ENCODE data around the gene ABHD16A.

ABHD16A gene

GRCh38 chr6:31702819-31703716, at the start of gene ABHD16A:
ABHD16A (minus strand) TSS chr6:31703324; CDS start chr6:31703281, 43 bp downstream.
- peak; percentile 99 for DNase-seq

DNA sequence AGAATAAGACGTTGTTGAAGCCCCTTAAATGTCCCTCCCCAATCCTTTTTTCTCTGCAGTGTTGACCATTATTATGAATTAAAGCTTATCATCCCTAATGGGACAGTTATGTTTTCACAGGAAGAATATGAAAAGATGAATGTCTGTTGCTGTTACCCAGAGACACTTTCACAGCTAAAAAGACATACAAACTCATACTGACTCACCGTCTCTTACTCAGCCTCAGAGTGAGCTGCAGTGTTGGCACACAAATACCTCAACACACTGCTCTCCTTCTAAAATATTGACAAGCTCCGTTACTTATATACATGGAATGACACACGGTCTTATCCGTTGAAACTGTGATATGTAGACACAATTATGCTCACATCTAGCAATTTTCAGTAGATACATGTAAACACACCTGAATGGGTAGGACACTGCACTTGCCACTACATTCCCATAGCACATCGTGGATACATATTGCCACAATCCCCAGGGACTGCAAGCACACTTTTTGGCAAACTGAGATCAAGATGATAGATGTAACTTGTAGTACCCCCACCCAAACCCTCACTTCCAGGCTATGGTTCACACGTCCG, 49.7 kb upstream of the ABHD16A start:
- no peak for DNase-seq

DNA sequence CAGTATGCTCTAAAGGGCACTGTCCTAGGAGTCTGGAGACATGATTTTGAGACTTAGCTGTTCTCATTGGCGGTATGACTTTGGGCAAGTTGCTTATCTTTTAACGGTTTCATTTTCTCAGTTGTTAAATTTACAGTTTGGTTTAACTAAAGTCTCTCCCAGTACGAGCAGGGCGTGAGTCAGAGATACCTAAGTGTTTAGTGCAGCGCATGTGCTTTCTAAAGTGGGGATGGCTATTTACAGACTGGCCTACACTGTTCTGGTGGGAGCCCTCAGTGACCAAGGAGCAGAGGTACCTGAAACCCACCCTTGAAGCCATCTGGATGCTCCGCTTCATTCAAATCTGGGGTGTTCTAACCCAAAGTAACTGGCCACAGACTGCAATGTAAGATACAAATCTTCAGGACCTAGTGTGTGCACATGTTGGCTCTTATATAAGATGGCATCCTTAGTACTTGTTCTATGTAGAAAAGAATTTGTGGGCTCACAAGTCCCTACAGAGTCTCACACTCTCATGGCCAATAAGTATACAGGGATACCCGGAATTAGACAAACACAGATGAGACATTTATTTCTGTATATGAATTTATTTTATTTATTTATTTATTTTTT, 47.4 kb upstream of the ABHD16A start:
- DNase-seq: no peak

DNA sequence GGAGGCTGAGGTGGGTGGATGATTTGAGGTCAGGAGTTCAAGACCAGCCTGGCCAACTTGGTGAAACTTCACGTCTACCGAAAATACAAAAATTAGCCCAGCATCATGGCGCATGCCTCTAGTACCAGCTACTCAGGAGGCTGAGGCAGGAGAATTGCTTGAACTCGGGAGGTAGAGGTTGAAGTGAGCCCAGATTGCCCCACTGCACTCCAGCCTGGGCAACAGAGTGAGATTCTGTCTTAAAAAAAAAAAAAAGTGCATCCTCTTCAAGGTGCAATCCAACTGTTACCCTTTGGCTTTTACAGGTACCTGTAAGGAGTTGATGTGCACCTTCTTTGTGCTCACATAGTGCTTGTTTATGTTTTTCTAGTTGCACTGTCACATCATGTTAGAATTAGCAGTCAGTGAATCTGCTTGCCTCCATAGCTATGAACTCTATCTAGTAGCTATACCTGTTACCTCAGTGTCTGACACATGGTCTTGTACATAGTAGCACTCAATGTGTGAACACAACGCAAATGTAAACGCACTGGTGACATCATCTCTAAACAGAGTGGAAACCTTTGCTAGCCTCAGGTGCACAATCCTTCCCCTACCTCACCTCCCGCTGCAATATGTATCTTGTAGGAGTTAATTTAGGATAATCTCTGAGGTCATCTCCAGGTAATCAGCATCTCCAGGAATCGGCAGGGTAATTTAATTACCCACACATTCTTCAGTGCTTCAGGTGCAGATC, 46.3 kb upstream of the ABHD16A start:
- no peak for DNase-seq

GRCh38 chr6:31744422-31744821, 41.3 kb upstream of the ABHD16A start:
- DNase-seq: no peak

DNA sequence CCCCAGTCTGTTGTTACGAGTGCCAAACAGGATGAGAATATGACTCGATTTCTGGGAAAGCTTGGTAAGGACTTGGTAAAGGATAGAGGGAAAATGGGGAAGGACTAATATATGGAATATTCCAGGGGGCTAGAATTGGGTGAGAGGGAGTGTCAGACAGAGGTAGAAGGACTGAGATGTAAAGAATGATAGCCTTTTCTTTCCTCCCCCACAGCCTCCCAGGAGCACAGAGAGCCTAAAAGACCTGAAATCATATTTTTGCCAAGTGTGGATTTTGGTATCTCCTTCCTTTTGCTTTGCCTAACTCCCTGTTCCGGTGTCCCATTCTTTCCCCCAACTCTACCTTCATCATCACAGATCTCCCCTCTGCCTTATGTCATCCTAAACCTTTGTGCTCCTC, 39.8 kb upstream of the ABHD16A start:
- no peak for DNase-seq

GRCh38 chr6:31741815-31742214, 38.7 kb upstream of the ABHD16A start:
- DNase-seq: no peak

- peak; percentile 53 to 73 for DNase-seq
Observed at GRCh38 chr6:31740397-31741223, 37.5 kb upstream of the ABHD16A start.

DNA sequence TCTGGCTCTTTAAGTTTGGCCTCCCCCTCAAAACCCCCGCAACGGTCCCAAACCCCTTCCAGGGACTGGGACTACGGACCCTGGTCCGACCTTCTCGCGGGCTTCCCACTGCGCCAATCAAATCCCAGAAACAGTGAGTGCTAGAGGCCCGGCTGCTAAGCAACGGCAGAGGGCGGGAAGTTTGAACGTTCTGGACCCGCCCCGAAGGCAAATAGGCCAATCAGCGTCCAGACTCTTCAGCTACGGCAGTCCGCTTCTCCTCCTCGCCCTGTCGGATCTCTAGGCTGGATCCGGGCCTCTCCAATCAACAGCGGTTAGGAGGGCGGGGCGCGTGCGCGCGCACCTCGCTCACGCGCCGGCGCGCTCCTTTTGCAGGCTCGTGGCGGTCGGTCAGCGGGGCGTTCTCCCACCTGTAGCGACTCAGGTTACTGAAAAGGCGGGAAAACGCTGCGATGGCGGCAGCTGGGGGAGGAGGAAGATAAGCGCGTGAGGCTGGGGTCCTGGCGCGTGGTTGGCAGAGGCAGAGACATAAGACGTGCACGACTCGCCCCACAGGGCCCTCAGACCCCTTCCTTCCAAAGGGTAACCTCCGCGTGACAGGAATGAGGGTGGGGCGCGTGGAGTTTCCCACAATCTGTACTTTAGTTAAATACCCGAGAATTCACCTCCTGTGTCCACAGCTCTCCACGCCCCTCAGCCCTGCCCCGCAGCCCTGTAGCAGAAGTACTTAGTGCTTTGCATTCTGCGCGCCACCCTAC, 36.7 kb upstream of the ABHD16A start, which contains the start of gene MSH5:
Gene MSH5, plus strand, starts transcription at position 367 of the 758 bp plus-strand sequence. CDS start 462 bp downstream, outside the sequence.
- peak; percentile 100 for DNase-seq

DNA sequence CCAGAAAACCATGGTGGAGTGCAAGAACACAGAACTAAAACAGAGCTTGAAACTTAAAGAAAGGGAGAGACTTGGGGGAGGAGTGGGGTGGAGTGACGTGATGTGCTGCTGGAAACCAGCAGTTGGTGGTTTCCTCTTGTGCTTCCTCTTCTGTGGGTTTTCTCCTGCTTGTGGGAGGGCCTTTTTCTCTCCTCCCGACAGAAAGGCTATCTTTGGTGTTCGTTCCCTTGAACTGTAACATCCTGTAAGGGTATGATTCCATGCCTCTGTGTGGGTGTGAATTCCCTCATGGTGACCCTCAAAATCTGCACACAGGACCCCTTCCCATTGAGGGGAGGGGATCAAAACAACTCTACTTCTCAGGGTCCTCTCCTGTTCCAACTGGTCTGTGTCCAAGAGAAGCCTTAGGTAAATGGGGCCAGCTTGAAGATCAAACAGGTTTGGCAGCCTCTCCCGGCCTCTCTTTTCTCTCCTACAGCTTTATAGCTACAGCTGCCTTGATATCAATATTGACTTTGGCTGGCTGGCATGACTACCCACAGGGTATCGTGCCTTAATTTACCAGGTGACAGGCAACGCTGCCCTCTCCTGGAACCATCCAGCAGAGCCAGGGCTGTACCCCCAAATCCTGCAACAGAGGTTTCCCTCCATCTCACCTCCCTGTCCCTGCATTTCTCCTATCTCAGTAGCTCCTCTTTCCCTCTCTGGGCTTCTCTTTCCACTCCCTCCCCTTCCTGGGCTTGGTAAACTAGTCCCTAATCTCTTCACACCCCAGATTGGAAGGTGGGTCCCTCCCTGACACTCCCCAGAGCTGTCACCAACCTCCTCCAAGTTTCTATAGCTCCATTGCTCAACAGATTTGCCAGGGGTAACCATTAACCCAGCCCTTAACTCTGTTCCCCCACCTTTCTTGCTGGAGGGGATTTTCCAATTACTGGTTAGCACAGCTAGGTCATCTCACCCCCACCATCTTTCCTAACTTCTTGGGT, 35.2 kb upstream of the ABHD16A start:
- DNase-seq: peak; percentile 98 to 99

DNA sequence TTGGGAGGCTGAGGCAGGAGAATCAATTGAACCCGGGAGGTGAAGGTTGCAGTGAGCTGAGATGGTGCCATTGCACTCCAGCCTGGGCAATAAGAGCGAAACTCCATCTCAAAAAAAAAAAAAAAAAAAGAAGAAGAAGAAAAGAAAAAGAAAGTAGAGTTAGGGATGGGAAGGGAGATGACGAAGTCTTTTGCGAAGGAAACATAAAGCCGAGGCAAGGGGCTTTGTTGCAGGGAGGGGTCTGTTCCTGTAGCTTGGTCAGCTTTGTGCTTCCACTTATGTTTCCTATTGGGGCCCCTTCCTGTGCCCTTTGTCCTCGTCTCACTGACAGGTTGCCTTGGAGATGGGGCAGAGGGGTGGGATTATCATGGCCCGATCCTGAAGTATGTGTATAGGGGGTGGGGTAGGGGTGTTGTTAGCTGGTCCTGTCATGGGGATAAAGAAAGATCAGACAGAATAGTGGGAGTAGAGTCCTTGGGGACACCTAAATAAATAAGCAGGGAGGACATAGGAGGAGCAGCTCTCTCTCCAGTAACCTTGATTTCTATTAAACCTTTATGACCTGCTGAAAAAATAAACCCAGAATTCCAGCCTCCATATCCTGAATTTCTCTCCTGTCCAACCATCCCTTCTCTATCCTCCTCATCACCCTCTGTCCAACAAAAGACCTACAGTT, 34.3 kb upstream of the ABHD16A start:
- peak; percentile 53 to 60 for DNase-seq

GRCh38 chr6:31736768-31737314, 33.7 kb upstream of the ABHD16A start:
- DNase-seq: no peak

DNA sequence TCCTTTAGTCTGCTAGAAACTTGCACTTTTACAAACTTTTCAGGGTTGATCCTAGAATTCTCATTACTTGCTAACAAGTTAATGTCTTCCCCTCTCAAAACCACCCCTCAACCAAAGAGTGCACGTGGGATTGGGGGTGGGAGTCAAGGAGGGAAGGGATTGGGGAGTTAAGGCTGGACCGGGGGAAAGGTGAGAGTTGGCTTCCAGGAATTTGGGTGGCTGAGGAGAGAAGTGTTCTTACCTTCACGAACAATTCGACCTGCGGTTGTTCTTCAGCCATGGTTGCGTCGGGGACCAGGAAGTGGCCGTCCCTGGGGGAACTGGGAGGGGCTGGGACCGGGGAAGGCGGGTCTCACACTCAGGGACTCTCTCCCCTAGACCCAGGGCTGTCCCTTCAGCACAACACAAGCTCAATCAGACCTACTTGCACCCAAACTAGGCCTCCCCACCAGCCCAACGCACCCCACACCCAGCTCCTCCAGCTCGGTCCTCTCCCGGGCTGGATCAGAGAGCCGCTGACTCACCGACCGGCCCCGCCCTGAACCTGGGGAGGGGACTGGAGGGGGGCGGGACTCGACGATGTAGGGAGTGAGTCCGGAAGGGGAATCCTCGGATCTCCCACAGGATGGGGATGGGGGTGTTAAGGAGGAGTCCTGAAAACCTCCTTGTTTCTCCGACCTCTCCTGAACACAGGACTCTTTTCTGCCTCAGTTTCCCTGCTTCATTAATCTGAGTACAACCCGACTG, 33.1 kb upstream of the ABHD16A start, which contains the start of gene CLIC1:
Gene CLIC1, minus strand, starts transcription at position 510 of the 747 bp plus-strand sequence. Its CDS starts 230 bp downstream, at position 280.
- DNase-seq: peak; percentile 89 to 92

GRCh38 chr6:31734821-31735406, 31.8 kb upstream of the ABHD16A start:
- DNase-seq: peak; percentile 74 to 81

- no peak for DNase-seq
Observed at GRCh38 chr6:31734247-31734820, 31.2 kb upstream of the ABHD16A start.

GRCh38 chr6:31733734-31734133, 30.6 kb upstream of the ABHD16A start:
- DNase-seq: no peak

DNA sequence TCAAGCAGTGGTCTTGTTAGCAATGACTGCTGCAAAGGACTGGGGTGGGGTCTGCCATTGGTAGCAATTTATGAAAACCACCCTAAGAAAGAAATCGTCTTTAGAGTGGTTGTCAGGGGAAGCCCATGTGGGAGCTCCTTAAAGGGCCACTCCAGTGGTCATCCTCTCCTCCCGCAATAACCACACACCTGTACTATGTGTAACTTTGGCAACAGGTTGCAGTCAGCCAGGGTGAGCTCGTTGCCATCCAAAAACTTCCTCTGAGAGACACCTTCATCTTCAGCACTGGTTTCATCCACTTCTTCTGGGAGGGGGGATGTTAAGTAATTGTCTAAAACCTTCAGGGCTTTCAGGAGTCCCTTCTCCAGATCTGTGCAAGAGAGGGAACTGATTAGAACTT, 28.9 kb upstream of the ABHD16A start:
- DNase-seq: no peak

Data from AML-193 (cell line).